ENCODE data around the gene CABP4. TPM values are rescaled to one million over a fixed set of nuclear protein-coding genes. Genes with fewer than 3 reads are reported as not detected.

CABP4 gene
- total and polyA plus RNA-seq, 10 of the 15 experiments (the other 5 are each of a cell fraction or from before 2014, with no cell fraction given): 0.04 to 0.41 (median 0.14) TPM; not detected in 2

GRCh38 chr11:67468759-67469507 is 13.8 kb downstream of the CABP4 start, which contains the start of gene TMEM134 (continued):
- TF ChIP-seq, protein P1, sequence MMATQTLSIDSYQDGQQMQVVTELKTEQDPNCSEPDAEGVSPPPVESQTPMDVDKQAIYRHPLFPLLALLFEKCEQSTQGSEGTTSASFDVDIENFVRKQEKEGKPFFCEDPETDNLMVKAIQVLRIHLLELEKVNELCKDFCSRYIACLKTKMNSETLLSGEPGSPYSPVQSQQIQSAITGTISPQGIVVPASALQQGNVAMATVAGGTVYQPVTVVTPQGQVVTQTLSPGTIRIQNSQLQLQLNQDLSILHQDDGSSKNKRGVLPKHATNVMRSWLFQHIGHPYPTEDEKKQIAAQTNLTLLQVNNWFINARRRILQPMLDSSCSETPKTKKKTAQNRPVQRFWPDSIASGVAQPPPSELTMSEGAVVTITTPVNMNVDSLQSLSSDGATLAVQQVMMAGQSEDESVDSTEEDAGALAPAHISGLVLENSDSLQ (IDR thresholded peaks at IDR 0.05): peak; percentile 26; the same call in 1 of the 2 replicates
- no peak for TF ChIP-seq PAX8 (IDR thresholded peaks at IDR 0.05)

DNA sequence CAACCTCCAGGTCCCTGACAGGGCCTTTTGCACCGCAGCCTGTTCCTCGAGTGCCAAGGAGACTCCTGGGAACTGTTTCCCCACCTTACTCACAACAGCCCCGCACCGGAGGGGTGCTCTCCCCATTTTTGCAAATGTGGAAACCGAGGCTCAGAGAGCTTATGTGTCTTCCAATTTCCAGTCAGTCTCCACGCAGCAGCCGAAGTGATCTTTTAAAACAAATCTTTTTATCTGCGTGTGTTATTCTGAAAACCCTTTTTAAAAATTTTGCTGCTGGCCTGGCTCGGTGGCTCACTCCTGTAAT is 14.3 kb downstream of the CABP4 start:
- intact Hi-C loops (cut with micrococcal nuclease; ENCODE audit: unreplicated experiment) (loop anchor here (2.0 kb wide), 2 partner anchors 33 to 69 kb away; partner anchors contain the start of genes PPP1CA and PTPRCAP), in situ Hi-C loops (cut with MboI) (no loop called here)
- peak overlapping the region; percentile 45 for H3K27ac ChIP-seq (ENCODE audit: control insufficient read depth, insufficient read depth)
- ChIA-PET POLR2A (interaction anchor here (1.0 to 8.1 kb wide), 9 partner anchors 10 to 115 kb away, joined by 3 to 78 read pairs (median 20); partner anchors contain the start of genes AIP, PITPNM1, PPP1CA and PTPRCAP), SMC1A (ENCODE audit: uncharacterized antibody, unreplicated experiment) (interaction anchor here (0.5 to 5.2 kb wide), 9 partner anchors 9 to 124 kb away, joined by 3 to 46 read pairs (median 10); partner anchors contain the start of genes AIP, PPP1CA, RAD9A and TBC1D10C), RAD21 (ENCODE audit: unreplicated experiment) (interaction anchor here (0.6 to 5.5 kb wide), 9 partner anchors 10 to 124 kb away, joined by 3 to 72 read pairs (median 6); partner anchors contain the start of genes AIP, PPP1CA, PTPRCAP and TBC1D10C), CTCF (interaction anchor here (0.9 to 5.1 kb wide), 10 partner anchors 13 to 120 kb away, joined by 3 to 36 read pairs (median 4); partner anchors contain the start of genes AIP and PPP1CA)
- DNase-seq (ENCODE audit: low read depth, low spot score): no peak
- H3K4me2 ChIP-seq (ENCODE audit: control insufficient read depth, insufficient read depth): peak overlapping the region; percentile 51
- peak overlapping the region; percentile 90 for H2AFZ ChIP-seq (ENCODE audit: control insufficient read depth, low read depth, low read length)
- WGBS (ENCODE audit: insufficient coverage, insufficient replicate concordance, low lambda C conversion rate, missing lambda C conversion rate): 7% methylated on average over 9 of the region's 9 CpGs
- no peaks in the 10 kb centered on the region for H3K9me3 ChIP-seq (replicated peaks; ENCODE audit: control insufficient read depth, insufficient read depth, low read length)
- no TSS peak for BruUV-seq (replicated peaks)
- peak overlapping the region; percentile 57 for H3K9ac ChIP-seq (ENCODE audit: control insufficient read depth, insufficient read depth, low read length)
- TF ChIP-seq, protein P1 (IDR thresholded peaks at IDR 0.05): 0 out of 2 replicates have a peak, but pooled peaks have one; percentile 2
- TF ChIP-seq ZBTB40 (IDR thresholded peaks at IDR 0.05; ENCODE audit: borderline replicate concordance) (peak; percentile 16; the same call in 1 of the 2 replicates), NFYA (IDR thresholded peaks at IDR 0.05; ENCODE audit: borderline replicate concordance, low read depth, low read length) (no peak), RB1 (IDR thresholded peaks at IDR 0.05; ENCODE audit: borderline replicate concordance) (0 out of 2 replicates have a peak, but pooled peaks have one; percentile 5), ZNF207 (IDR thresholded peaks at IDR 0.05; ENCODE audit: borderline replicate concordance) (peak; percentile 48; the same call in 1 of the 2 replicates)
- TF ChIP-seq, protein P2, sequence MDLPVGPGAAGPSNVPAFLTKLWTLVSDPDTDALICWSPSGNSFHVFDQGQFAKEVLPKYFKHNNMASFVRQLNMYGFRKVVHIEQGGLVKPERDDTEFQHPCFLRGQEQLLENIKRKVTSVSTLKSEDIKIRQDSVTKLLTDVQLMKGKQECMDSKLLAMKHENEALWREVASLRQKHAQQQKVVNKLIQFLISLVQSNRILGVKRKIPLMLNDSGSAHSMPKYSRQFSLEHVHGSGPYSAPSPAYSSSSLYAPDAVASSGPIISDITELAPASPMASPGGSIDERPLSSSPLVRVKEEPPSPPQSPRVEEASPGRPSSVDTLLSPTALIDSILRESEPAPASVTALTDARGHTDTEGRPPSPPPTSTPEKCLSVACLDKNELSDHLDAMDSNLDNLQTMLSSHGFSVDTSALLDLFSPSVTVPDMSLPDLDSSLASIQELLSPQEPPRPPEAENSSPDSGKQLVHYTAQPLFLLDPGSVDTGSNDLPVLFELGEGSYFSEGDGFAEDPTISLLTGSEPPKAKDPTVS (IDR thresholded peaks at IDR 0.05; ENCODE audit: low read depth, low read length): no peak
- no peak for ATAC-seq
- no peaks in the 10 kb centered on the region for H4K20me1 ChIP-seq (ENCODE audit: control insufficient read depth, insufficient read depth)
- H3K4me1 ChIP-seq (ENCODE audit: control insufficient read depth, insufficient read depth, low read length): peaks cover 30% of the 10 kb centered on the region
- FAIRE-seq: no peak
- H3K27me3 ChIP-seq (replicated peaks in 1 of 2; ENCODE audit: control insufficient read depth in 2 of 2, insufficient read depth in 2 of 2, low read length in 1 of 2): no peaks in the 10 kb centered on the region
- H3K79me2 ChIP-seq (ENCODE audit: control insufficient read depth, insufficient read depth, low read length): peaks cover 14% of the 10 kb centered on the region
- no peaks in the 10 kb centered on the region for H3K36me3 ChIP-seq (ENCODE audit: control insufficient read depth in 2 of 2, insufficient read depth in 2 of 2, low read length in 1 of 2)
- peak overlapping the region; percentile 70 for H3K4me3 ChIP-seq

All from GM12878 (cell line).